GM21367 (cell line): ENCODE data around the gene SERF2.
A peak's percentile ranks its signal among the peaks of the same experiment; 100 is the strongest.
"Not testable (repeated sequence)": the region's sequence is repeated elsewhere in the genome, so short reads cannot be mapped to it uniquely, and the experiment has no call there.

Source experiments
- ATAC-seq: cut with Tn5 transposase; IDR thresholded peaks from one replicate; pipeline ENCODE4 v1.9.1; 2021; ENCODE audit not compliant: unreplicated experiment

Gene SERF2

DNA sequence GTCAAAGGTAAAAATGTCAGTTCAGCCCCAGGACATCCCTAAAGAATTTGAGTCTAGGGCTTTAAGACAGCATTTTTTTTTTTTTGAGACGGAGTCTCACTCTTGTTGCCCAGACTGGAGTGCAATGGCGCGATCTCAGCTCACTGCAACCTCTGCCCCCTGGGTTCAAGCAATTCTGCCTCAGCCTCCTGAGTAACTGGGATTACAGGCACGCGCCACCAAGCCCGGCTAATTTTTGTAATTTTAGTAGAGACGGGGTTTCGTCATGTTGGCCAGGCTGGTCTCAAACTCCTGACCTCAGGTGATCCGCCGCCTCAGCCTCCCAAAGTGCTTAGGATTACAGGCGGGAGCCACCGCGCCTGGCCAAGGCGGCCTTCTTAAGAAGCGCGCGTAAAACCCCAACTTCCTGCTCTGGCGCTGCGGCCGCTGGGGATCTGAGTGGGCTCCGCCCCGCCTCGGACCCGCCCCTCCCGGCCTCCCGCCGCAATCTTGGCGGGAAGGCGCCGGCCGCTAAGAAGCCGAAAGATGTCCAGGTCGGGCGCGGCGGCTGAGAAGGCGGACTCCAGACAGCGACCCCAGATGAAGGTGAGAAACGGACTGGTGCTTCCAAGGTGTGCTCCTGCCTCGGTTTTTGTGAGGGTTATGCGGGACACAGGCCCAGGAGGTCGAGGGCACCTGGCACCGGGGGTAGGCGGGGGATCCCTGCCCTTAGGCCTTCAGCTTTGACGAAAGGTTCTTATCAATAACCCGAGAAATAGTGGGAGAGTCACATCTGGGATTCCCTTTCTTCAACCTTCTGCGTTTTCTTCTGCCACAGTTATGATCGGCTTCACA, 34.6 kb downstream of the SERF2 start, which contains the start of gene WDR76:
WDR76 (plus strand) TSS at position 495 of the 834 bp plus-strand sequence; CDS start at position 526, 31 bp downstream.
- ATAC-seq: peak; percentile 46

DNA sequence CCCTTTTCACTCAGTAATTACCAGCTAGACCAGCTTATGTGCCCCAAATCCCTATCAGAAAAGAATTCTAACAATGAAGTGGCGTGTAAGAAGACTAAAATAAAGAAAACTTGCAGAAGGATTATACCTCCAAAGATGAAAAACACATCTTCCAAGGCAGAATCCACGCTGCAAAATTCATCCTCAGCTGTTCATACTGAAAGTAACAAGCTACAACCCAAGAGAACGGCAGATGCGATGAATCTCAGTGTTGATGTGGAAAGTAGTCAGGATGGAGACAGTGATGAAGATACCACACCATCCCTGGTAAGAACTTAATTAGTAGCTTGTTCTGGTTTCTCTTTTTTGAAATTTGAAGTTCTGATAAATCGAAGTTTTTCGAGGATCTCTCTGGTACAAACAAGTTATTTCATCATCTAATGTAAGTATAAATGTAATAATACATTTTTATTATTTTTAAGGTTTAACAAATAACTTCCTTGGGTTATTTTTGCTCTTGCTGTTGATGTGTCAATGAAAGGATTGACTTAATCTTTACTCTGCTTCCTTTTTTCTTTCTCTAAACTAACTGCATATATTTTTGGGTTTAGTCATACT, 36.0 kb downstream of the SERF2 start:
- no peak for ATAC-seq

DNA sequence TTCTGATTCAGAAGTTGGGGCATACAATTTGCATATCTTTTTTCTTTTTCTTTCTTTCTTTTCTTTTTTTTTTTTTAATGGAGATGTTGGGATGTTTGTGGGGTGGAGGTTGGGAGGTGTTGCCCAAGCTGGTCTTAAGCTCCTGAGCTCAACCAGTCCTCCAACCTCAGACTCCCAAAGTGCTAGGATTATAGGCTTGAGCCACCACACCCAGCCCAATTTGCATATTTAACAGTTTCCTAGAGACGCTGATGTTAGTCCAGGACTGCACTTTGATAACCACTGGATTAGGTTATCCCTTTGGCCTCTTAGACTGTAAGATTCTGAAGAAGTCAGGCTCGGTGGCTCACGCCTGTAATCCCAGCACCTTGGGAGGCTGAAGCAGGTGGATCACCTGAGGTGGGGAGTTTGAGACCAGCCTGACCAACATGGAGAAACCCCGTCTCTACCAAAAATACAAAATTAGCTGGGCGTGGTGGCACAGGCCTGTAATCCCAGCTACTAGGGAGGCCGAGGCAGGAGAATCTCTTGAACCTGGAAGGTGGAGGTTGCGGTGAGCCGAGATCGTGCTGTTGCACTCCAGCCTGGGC, 37.9 kb downstream of the SERF2 start:
- not testable (repeated sequence) for ATAC-seq

DNA sequence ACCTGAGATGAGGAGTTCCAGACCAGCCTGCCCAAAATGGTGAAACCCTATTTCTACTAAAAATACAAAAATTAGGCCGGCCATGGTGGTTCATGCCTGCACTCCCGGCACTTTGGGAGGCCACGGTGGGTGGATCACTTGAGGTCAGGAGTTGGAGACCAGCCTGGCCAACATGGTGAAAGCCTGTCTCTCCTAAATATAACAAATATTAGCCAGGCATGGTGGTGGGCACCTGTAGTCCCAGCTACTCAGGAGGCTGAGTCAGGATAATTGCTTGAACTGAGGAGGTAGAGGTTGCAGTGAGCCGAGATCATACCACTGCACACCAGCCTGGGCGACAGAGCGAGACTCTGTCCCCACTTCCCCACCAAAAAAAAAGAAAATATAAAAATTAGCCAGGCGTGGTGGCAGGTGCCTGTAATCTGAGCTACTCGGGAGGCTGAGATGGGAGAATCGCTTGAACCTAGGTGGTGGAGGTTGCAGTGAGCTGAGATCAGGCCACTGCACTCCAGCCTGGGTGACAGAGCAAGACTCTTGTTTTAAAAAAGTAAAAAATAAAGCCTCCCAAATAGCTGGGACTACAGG, 38.7 kb downstream of the SERF2 start:
- ATAC-seq: not testable (repeated sequence)

DNA sequence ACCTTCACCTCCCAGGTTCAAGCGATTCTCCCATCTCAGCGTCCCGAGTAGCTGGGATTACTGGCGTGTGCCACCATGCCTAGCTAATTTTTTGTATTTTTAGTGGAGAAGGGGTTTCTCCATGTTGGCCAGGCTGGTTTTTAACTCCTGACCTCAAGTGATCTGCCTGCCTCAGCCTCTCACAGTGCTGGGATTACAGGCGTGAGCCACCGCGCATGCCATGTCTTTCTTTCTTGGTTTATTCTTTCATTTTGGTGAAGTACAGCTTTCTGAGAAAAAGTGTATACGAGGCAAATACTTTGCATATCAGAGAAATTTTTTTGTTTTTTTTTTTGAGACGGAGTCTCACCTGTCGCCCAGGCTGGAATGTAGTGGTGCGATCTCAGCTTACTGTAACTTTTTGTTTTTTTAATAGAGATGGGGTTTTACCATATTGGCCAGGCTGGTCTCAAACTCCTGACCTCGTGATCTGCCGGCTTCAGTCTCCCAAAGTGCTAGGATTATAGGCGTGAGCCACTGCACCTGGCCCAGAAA, 39.5 kb downstream of the SERF2 start:
- ATAC-seq: not testable (repeated sequence)

DNA sequence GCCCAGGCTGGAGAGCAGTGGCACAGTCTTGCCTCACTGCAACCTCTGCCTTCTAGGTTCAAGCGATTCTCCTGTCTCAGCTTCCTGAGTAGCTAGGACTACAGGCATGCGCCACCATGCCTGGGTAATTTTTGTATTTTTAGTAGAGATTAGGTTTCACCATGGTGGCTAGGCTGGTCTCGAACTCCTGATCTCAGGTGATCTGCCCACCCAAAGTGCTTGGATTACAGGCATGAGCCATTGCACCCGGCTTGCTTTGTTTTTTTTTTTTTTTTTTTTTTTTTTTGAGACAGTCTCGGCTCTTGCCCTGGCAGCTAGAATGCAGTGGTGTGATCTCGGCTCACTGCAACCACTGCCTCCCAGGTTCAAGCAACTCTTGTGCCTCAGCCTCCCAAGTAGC, 40.4 kb downstream of the SERF2 start:
- not testable (repeated sequence) for ATAC-seq

DNA sequence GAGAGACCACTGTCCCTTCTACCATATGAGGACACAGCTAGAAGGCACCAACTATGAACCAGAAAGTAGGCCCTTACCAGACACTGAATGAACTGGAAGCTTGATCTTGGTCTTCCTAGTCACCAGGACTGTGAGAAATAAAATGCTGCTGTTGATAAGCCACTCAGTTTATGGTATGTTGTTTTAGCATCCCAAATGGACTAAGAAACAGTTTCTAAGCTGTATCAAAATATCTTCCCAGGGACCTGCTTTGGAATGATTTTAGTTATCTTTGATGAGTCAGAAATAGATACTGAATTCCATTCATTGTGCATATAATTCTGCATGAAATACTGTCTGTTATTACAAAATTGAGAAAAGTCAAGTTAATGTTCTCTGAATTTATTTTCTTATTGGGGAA, 53.3 kb downstream of the SERF2 start:
- ATAC-seq: no peak
